Stimulated activated CD4-positive, alpha-beta T cell treated with anti-CD3 and anti-CD28 coated beads, Interleukin-2, amount 100 ng/mL, for 24 hours (primary cell): Measurements from ENCODE around the gene CDH5.

Experiments
- DNase-seq, 2 donors: peaks; one replicate each; pipeline ENCODE4 v3.0.0-alpha.2; 2020

CDH5 gene

GRCh38 chr16:66419527-66419926 is 53.0 kb downstream of the CDH5 start:
- no peak for DNase-seq

- no peak for DNase-seq
Measured at GRCh38 chr16:66420396-66420795, 53.9 kb downstream of the CDH5 start.

- DNase-seq = no peak
Measured at GRCh38 chr16:66421891-66422290, 55.4 kb downstream of the CDH5 start.

- DNase-seq = no peak
Measured at GRCh38 chr16:66422366-66422765, 55.9 kb downstream of the CDH5 start.

GRCh38 chr16:66423177-66423576 is 56.7 kb downstream of the CDH5 start:
- DNase-seq = no peak

GRCh38 chr16:66425651-66426050 is 59.2 kb downstream of the CDH5 start:
- DNase-seq = no peak

GRCh38 chr16:66426112-66427035 is 59.9 kb downstream of the CDH5 start:
- peak in 1 of 2 donors; percentile 27 for DNase-seq

- DNase-seq = peak in 1 of 2 donors; percentile 26
Measured at GRCh38 chr16:66427036-66427860, 60.8 kb downstream of the CDH5 start, which contains the start of gene BEAN1. TSS of gene BEAN1 (plus strand) at chr16:66427295. CDS start at chr16:66437677, 10,382 bp downstream.

- DNase-seq = peak in 1 of 2 donors; percentile 10
Measured at GRCh38 chr16:66427871-66428681, 61.6 kb downstream of the CDH5 start.

- DNase-seq = no peak
Measured at GRCh38 chr16:66428682-66429251, 62.3 kb downstream of the CDH5 start.

- DNase-seq = no peak
Measured at GRCh38 chr16:66429290-66429962, 62.9 kb downstream of the CDH5 start.

GRCh38 chr16:66430214-66430613 is 63.7 kb downstream of the CDH5 start:
- no peak for DNase-seq

GRCh38 chr16:66431760-66432159 is 65.3 kb downstream of the CDH5 start:
- no peak for DNase-seq

GRCh38 chr16:66432429-66432828 is 65.9 kb downstream of the CDH5 start:
- no peak for DNase-seq

- no peak for DNase-seq
Measured at GRCh38 chr16:66434619-66435430, 68.3 kb downstream of the CDH5 start.

- no peak for DNase-seq
Measured at GRCh38 chr16:66435896-66436295, 69.4 kb downstream of the CDH5 start.

- no peak for DNase-seq
Measured at GRCh38 chr16:66437391-66437945, 71.0 kb downstream of the CDH5 start.

- DNase-seq = no peak
Measured at GRCh38 chr16:66438536-66438935, 72.0 kb downstream of the CDH5 start.

- DNase-seq = no peak
Measured at GRCh38 chr16:66439051-66439730, 72.7 kb downstream of the CDH5 start.

- DNase-seq = no peak
Measured at GRCh38 chr16:66440271-66440802, 73.8 kb downstream of the CDH5 start.
